Suprapubic skin (tissue), 3 donors: Measurements from ENCODE around the gene FOXB1.

Experiments
- CTCF ChIP-seq, 2 donors: fragments of 200-600 bp in 1 of 2; fragments of 450-650 bp in 1 of 2; sonication (generic) in 1 of 2; IDR thresholded peaks; one replicate each; pipeline ENCODE4 v1.5.1; 2016 to 2019; ENCODE audit warnings: antibody characterized with exemption in 2 of 2, mild to moderate bottlenecking in 1 of 2, moderate library complexity in 1 of 2
- POLR2A ChIP-seq, 2 donors: fragments of 450-650 bp; IDR thresholded peaks; one replicate each; pipeline ENCODE4 v1.6.1; 2017; ENCODE audit warnings: antibody characterized with exemption in 2 of 2, mild to moderate bottlenecking in 2 of 2, moderate library complexity in 2 of 2

GRCh38 chr15:59993950-59994401 lies 10.1 kb upstream of the FOXB1 start:
- no peak for TF ChIP-seq CTCF (IDR thresholded peaks at IDR 0.05)
- TF ChIP-seq POLR2A (IDR thresholded peaks at IDR 0.05): no peak
